ENCODE data around the gene TUT4.

TUT4 gene

GRCh38 chr1:52463891-52464290 lies 89.0 kb downstream of the TUT4 start:
- no peak for DNase-seq

GRCh38 chr1:52461821-52462220 lies 91.1 kb downstream of the TUT4 start:
- DNase-seq, result no peak

GRCh38 chr1:52460694-52461093 lies 92.2 kb downstream of the TUT4 start:
- DNase-seq, result no peak

- no peak for DNase-seq
Measured at GRCh38 chr1:52455686-52456085, 97.2 kb downstream of the TUT4 start.

GRCh38 chr1:52454779-52455178 lies 98.1 kb downstream of the TUT4 start:
- no peak for DNase-seq

- DNase-seq, result no peak
Measured at GRCh38 chr1:52454127-52454526, 98.8 kb downstream of the TUT4 start.

GRCh38 chr1:52444463-52444862 lies 108.4 kb downstream of the TUT4 start:
- no peak for DNase-seq

GRCh38 chr1:52439976-52440375 lies 112.9 kb downstream of the TUT4 start:
- DNase-seq, result no peak

GRCh38 chr1:52436817-52437216 lies 116.1 kb downstream of the TUT4 start:
- DNase-seq, result no peak

- no peak for DNase-seq
Measured at GRCh38 chr1:52435650-52436049, 117.2 kb downstream of the TUT4 start.

- no peak for DNase-seq
Measured at GRCh38 chr1:52435211-52435610, 117.7 kb downstream of the TUT4 start.

GRCh38 chr1:52432807-52433206 lies 120.1 kb downstream of the TUT4 start:
- DNase-seq, result no peak

- no peak for DNase-seq
Measured at GRCh38 chr1:52427152-52427551, 125.7 kb downstream of the TUT4 start.

- DNase-seq, result no peak
Measured at GRCh38 chr1:52426371-52426770, 126.5 kb downstream of the TUT4 start.

- no peak for DNase-seq
Measured at GRCh38 chr1:52424813-52425212, 128.1 kb downstream of the TUT4 start.

GRCh38 chr1:52424231-52424636 lies 128.7 kb downstream of the TUT4 start:
- DNase-seq, result no peak

- no peak for DNase-seq
Measured at GRCh38 chr1:52423771-52424170, 129.1 kb downstream of the TUT4 start.

- DNase-seq, result no peak
Measured at GRCh38 chr1:52423055-52423454, 129.8 kb downstream of the TUT4 start.

GRCh38 chr1:52420713-52421112 lies 132.2 kb downstream of the TUT4 start:
- no peak for DNase-seq

- DNase-seq, result no peak
Measured at GRCh38 chr1:52416811-52417210, 136.1 kb downstream of the TUT4 start.

GRCh38 chr1:52414942-52415341 lies 137.9 kb downstream of the TUT4 start:
- no peak for DNase-seq

GRCh38 chr1:52413410-52413989 lies 139.4 kb downstream of the TUT4 start:
- no peak for DNase-seq

- DNase-seq, result no peak
Measured at GRCh38 chr1:52404975-52405338, 147.9 kb downstream of the TUT4 start.

- DNase-seq, result no peak
Measured at GRCh38 chr1:52404116-52404974, 148.5 kb downstream of the TUT4 start, which contains the start of the genes ORC1 and PRPF38A. ORC1 (minus strand) TSS chr1:52404423; CDS start chr1:52402223, 2,200 bp downstream. PRPF38A (plus strand) TSS chr1:52404602; CDS start chr1:52404750, 148 bp downstream.
